H9 (cell line): ENCODE measurements around the gene UHRF1. TPM values are rescaled to one million over a fixed set of nuclear protein-coding genes. Genes with fewer than 3 reads are reported as not detected.

Experiments used
- DNase-seq: peaks from one replicate; pipeline ENCODE4 v3.0.0-alpha.2; 2017
- H2AFZ ChIP-seq: one replicate; pipeline ENCODE4 v1.6.1; 2013; ENCODE audit warnings: mild to moderate bottlenecking, low read length, control low read depth, moderate library complexity
- H2AK5ac ChIP-seq: 2 replicates; pipeline ENCODE4 v1.6.1; 2013; ENCODE audit warnings: low read length, control low read depth, mixed read lengths; ENCODE audit not compliant: insufficient read length
- H2BK120ac ChIP-seq: one replicate; pipeline ENCODE4 v1.6.1; 2013; ENCODE audit warnings: low read depth, mild to moderate bottlenecking, low read length, control low read depth, inconsistent platforms; ENCODE audit not compliant: poor library complexity, severe bottlenecking
- H2BK12ac ChIP-seq: 2 replicates; pipeline ENCODE4 v1.6.1; 2013; ENCODE audit warnings: low read length, control low read depth, mixed read lengths, low read depth; ENCODE audit not compliant: insufficient read length
- H2BK15ac ChIP-seq: 2 replicates; pipeline ENCODE4 v1.6.1; 2013; ENCODE audit warnings: low read depth, low read length, control low read depth
- H2BK20ac ChIP-seq: one replicate; pipeline ENCODE4 v1.6.1; 2013; ENCODE audit warnings: low read depth, mild to moderate bottlenecking, low read length, control low read depth, inconsistent platforms; ENCODE audit not compliant: poor library complexity, severe bottlenecking
- H2BK5ac ChIP-seq: 2 replicates; pipeline ENCODE4 v1.6.1; 2013; ENCODE audit warnings: low read length, control low read depth, mixed read lengths; ENCODE audit not compliant: insufficient read length
- H3K14ac ChIP-seq: 2 replicates; pipeline ENCODE4 v1.6.1; 2013; ENCODE audit warnings: low read length, control low read depth; ENCODE audit not compliant: insufficient read depth
- H3K18ac ChIP-seq: 2 replicates; pipeline ENCODE4 v1.6.1; 2013; ENCODE audit warnings: low read depth, mild to moderate bottlenecking, mixed read lengths, low read length, control low read depth; ENCODE audit not compliant: insufficient read length
- H3K23ac ChIP-seq: 2 replicates; pipeline ENCODE4 v1.6.1; 2013; ENCODE audit warnings: low read length, control low read depth, mixed read lengths, low read depth; ENCODE audit not compliant: insufficient read length
- H3K23me2 ChIP-seq: 2 replicates; pipeline ENCODE4 v1.6.1; 2013; ENCODE audit warnings: low read depth, mild to moderate bottlenecking, mixed read lengths, low read length, control low read depth; ENCODE audit not compliant: insufficient read length, poor library complexity, severe bottlenecking
- H3K27ac ChIP-seq: 2 replicates; pipeline ENCODE4 v1.5.1; 2013; ENCODE audit warnings: low read length, control low read depth, mixed read lengths, low read depth; ENCODE audit not compliant: insufficient read length
- H3K27me3 ChIP-seq: 2 replicates; pipeline ENCODE4 v1.6.1; 2013; ENCODE audit warnings: low read length, control low read depth, inconsistent platforms; ENCODE audit not compliant: insufficient read depth
- H3K4ac ChIP-seq: 2 replicates; pipeline ENCODE4 v1.6.1; 2013; ENCODE audit warnings: low read depth, mild to moderate bottlenecking, control low read depth, inconsistent platforms, low read length, moderate library complexity
- H3K4me1 ChIP-seq: 2 replicates; pipeline ENCODE4 v1.6.1; 2013; ENCODE audit warnings: low read length, control low read depth, inconsistent platforms; ENCODE audit not compliant: insufficient read depth
- H3K4me2 ChIP-seq: 2 replicates; pipeline ENCODE4 v1.6.1; 2013; ENCODE audit warnings: low read length, control low read depth, mixed read lengths; ENCODE audit not compliant: insufficient read length, insufficient read depth
- H3K56ac ChIP-seq: 2 replicates; pipeline ENCODE4 v1.6.1; 2013; ENCODE audit warnings: low read depth, mild to moderate bottlenecking, mixed read lengths, low read length, control low read depth; ENCODE audit not compliant: insufficient read length
- H3K79me1 ChIP-seq: 2 replicates; pipeline ENCODE4 v1.6.1; 2013; ENCODE audit warnings: low read depth, mild to moderate bottlenecking, moderate library complexity, low read length, control low read depth, inconsistent platforms; ENCODE audit not compliant: insufficient read depth, poor library complexity, severe bottlenecking
- H3K79me2 ChIP-seq: 2 replicates; pipeline ENCODE4 v1.6.1; 2013; ENCODE audit warnings: low read length, control low read depth, inconsistent platforms; ENCODE audit not compliant: insufficient read depth
- H3K9ac ChIP-seq: 2 replicates; pipeline ENCODE4 v1.6.1; 2013; ENCODE audit warnings: low read length, control low read depth, mixed read lengths; ENCODE audit not compliant: insufficient read length; ENCODE audit errors: extremely low read depth
- H3K9me3 ChIP-seq: one replicate; pipeline ENCODE4 v1.6.1; 2013; ENCODE audit warnings: low read depth, low read length, inconsistent platforms; ENCODE audit not compliant: control insufficient read depth
- H3T11ph ChIP-seq: one replicate; pipeline ENCODE4 v1.6.1; 2013; ENCODE audit warnings: mild to moderate bottlenecking, low read length, control low read depth, inconsistent platforms
- H4K20me1 ChIP-seq: one replicate; pipeline ENCODE4 v1.6.1; 2013; ENCODE audit not compliant: control insufficient read depth, insufficient read length, insufficient read depth
- H4K5ac ChIP-seq: 2 replicates; pipeline ENCODE4 v1.6.1; 2013; ENCODE audit warnings: low read depth, mild to moderate bottlenecking, mixed read lengths, low read length, control low read depth; ENCODE audit not compliant: insufficient read length
- H4K8ac ChIP-seq: replicated peaks from 2 replicates; pipeline ENCODE4 v1.6.1; 2013; ENCODE audit warnings: low read length, control low read depth, mixed read lengths, low read depth; ENCODE audit not compliant: insufficient read length
- H4K91ac ChIP-seq: 2 replicates; pipeline ENCODE4 v1.6.1; 2013; ENCODE audit warnings: low read depth, mild to moderate bottlenecking, moderate library complexity, mixed read lengths, low read length, control low read depth; ENCODE audit not compliant: insufficient read length
- H3K27ac Mint-ChIP-seq, 3 experiments: 2 replicates in 2 of 3; 3 replicates in 1 of 3; pipeline ENCODE4 v1.8.0; 2020 to 2021; ENCODE audit warnings: mixed read lengths in 3 of 3, mild to moderate bottlenecking in 1 of 3, moderate library complexity in 1 of 3
- H3K27me3 Mint-ChIP-seq: 2 replicates; pipeline ENCODE4 v1.8.0; 2021; ENCODE audit warnings: low read depth, mild to moderate bottlenecking, moderate library complexity, mixed read lengths
- H3K36me3 Mint-ChIP-seq, 3 experiments: 2 replicates in 2 of 3; 3 replicates in 1 of 3; pipeline ENCODE4 v1.8.0; 2020 to 2021; ENCODE audit warnings: low read depth in 3 of 3, mixed read lengths in 3 of 3; ENCODE audit not compliant: insufficient read depth in 1 of 3
- H3K4me1 Mint-ChIP-seq, 2 experiments: 2 replicates each; pipeline ENCODE4 v1.8.0; 2020; ENCODE audit warnings: mixed read lengths in 2 of 2
- H3K4me3 Mint-ChIP-seq, 2 experiments: 2 replicates in 1 of 2; 3 replicates in 1 of 2; pipeline ENCODE4 v1.8.0; 2020 to 2021; ENCODE audit warnings: mild to moderate bottlenecking in 2 of 2, mixed read lengths in 2 of 2, moderate library complexity in 1 of 2
- H3K9me3 Mint-ChIP-seq, 2 experiments: 2 replicates in 1 of 2; 3 replicates in 1 of 2; pipeline ENCODE4 v1.8.0; 2020; ENCODE audit warnings: mild to moderate bottlenecking in 2 of 2, mixed read lengths in 2 of 2, moderate library complexity in 1 of 2
- CTCF ChIP-seq: fragments of 200-600 bp; sonication (generic); conservative IDR thresholded peaks from 3 replicates; pipeline ENCODE4 v1.8.0; 2021; ENCODE audit warnings: antibody characterized with exemption, mild to moderate bottlenecking
- WGBS: extraction: QIAGEN DNeasy Blood & Tissue Kit; methylation state at CpG from one replicate; pipeline ENCODE4 v1.1.7; 2013; ENCODE audit warnings: missing lambda C conversion rate, low lambda C conversion rate, mixed read lengths; ENCODE audit not compliant: insufficient read length; ENCODE audit errors: extremely low coverage; 5-methylcytosine and 5-hydroxymethylcytosine counted together
- total RNA-seq: library from RNA; stranded (reverse); gene quantifications from 2 replicates; pipeline ENCODE4 v1.2.1, GENCODE V29; 2021

The UHRF1 gene
- total RNA-seq, 1 experiment from 2014 or later, result 106 TPM

DNA sequence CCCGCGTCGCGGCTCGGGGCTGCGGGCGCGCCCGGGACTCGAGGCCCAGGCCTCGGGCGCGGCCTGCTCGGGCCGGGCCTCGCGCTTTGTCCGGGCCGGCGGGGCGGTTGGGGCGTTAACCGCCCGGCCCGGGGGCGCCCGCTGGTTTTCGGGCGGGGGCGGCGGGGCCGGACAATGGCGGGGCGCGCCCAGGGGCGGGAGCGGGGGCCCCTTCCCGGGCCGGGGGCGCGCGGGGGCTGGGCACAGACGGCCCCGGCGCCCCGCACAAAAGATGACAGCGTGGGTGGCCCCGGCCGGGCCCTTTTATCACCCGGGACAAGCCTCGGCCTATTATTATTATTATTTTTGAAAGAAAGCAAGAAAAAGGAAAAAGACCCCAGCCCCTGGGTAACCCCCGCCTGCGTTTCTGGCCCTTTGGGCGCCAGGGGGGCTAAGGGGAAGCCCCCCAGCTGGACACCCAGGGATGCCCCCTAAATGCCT, 60.0 kb downstream of the UHRF1 start:
- Histone ChIP-seq H4K20me1 (peaks cover 2% of the 10 kb centered on the region), H3K27ac (no peak overlapping the region), H3K23me2 (peaks cover 12% of the 10 kb centered on the region), H4K91ac (no peak overlapping the region), H2BK12ac (no peak overlapping the region), H3K4me1 (no peaks in the 10 kb centered on the region), H3K27me3 (no peaks in the 10 kb centered on the region), H2BK20ac (no peak overlapping the region), H3K79me2 (peaks cover 7% of the 10 kb centered on the region; the same call in 1 of the 2 replicates), H3K56ac (no peak overlapping the region), H2BK5ac (no peak overlapping the region), H4K5ac (no peak overlapping the region), H3T11ph (no peak overlapping the region), H2AK5ac (no peak overlapping the region), H3K4ac (no peak overlapping the region), H2BK15ac (no peak overlapping the region), H3K14ac (no peak overlapping the region), H3K9me3 (no peaks in the 10 kb centered on the region), H2BK120ac (no peak overlapping the region), H3K9ac (no peak overlapping the region), H3K79me1 (no peaks in the 10 kb centered on the region), H4K8ac (no peak overlapping the region), H3K18ac (no peak overlapping the region), H3K4me2 (peak overlapping the region; percentile 72), H3K23ac (no peak overlapping the region), H2AFZ (no peak overlapping the region)
- peaks cover 35 to 43% of the 10 kb centered on the region in 2 experiments for H3K4me1 Mint-ChIP-seq
- H3K36me3 Mint-ChIP-seq, result peaks cover 0 to 18% (median 0%) of the 10 kb centered on the region in 3 experiments; a peak in 4 of 7 replicates
- H3K27ac Mint-ChIP-seq, result no peak overlapping the region; a peak in 1 of 7 replicates
- H3K4me3 Mint-ChIP-seq, result peak overlapping the region; percentile 88 to 97
- no peaks in the 10 kb centered on the region; a peak in 1 of 5 replicates for H3K9me3 Mint-ChIP-seq
- no CpG with 5 or more reads among the region's 54 CpGs for WGBS
- no peak for TF ChIP-seq CTCF
- H3K27me3 Mint-ChIP-seq, result peaks cover 5% of the 10 kb centered on the region
- DNase-seq, result no peak
